Ascending aorta (tissue), 2 donors: ENCODE results near the gene MCM9. TPM values are rescaled to one million over a fixed set of nuclear protein-coding genes. Genes with fewer than 3 reads are reported as not detected.

Experiments used
- DNase-seq, 2 donors: peaks; one replicate each; pipeline ENCODE4 v3.0.0-alpha.2; 2019; ENCODE audit warnings: low spot score in 2 of 2
- H3K27ac ChIP-seq, 2 donors: fragments of 200-600 bp; sonication (generic); one replicate each; pipeline ENCODE4 v1.5.1; 2016 to 2017; ENCODE audit warnings: mild to moderate bottlenecking in 1 of 2
- H3K27me3 ChIP-seq: fragments of 200-600 bp; sonication (generic); one replicate; pipeline ENCODE4 v1.5.1; 2017
- H3K36me3 ChIP-seq, 2 donors: fragments of 200-600 bp; sonication (generic); one replicate each; pipeline ENCODE4 v1.5.1; 2016
- H3K4me1 ChIP-seq, 2 donors: fragments of 200-600 bp; sonication (generic); one replicate each; pipeline ENCODE4 v1.5.1; 2016 to 2017; ENCODE audit warnings: mild to moderate bottlenecking in 1 of 2
- H3K4me3 ChIP-seq, 2 donors: fragments of 200-600 bp; sonication (generic); one replicate each; pipeline ENCODE4 v1.5.1; 2016 to 2017; ENCODE audit warnings: mild to moderate bottlenecking in 1 of 2
- H3K9me3 ChIP-seq, 2 donors: fragments of 200-600 bp; sonication (generic); one replicate each; pipeline ENCODE4 v1.5.1; 2016
- intact Hi-C: fragments of 100-400 bp; cut with DNase I; formaldehyde crosslinking; loops from one replicate; pipeline ENCODE4 v1.15.1; 2023
- total RNA-seq: library from RNA; depleted of rRNA; stranded (reverse); fragments of >200 nt; gene quantifications from one replicate; pipeline ENCODE4 v1.1.0, GENCODE V29; 2016
- TF ChIP-seq, protein P1 (sequence below), 3 experiments: fragments of 200-600 bp in 2 of 3; fragments of 450-650 bp in 1 of 3; sonication (generic) in 2 of 3; IDR thresholded peaks; one replicate each; pipeline ENCODE4 v1.5.1; 2016 to 2019; ENCODE audit warnings: antibody characterized with exemption in 3 of 3, mild to moderate bottlenecking in 1 of 3, moderate library complexity in 1 of 3

The MCM9 gene
- total RNA-seq, 1 donor from 2014 or later = 5.5 TPM

DNA sequence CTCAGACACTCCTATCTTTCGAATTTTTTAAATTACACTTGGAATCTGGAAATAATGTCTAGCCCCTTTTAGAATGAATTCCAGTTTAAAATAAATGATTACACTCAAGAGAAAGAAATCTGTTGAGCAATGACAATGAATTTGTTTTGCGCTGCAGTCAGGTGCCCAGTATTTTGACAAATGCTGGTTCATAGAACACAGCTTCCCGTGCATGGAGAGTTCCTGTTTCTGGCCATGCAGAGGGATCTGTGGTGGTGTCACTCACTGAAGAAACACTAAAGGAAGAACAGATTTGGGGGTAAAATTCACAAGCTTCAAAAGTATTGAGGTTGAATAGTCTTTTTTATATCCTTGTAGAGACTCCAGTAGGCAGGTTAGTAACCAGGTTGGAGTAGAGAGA lies 170.2 kb downstream of the MCM9 start:
- no peak overlapping the region for H3K27ac ChIP-seq
- no peak for DNase-seq
- intact Hi-C loops = no loop called here

More for the DNA sequence above, 170.2 kb downstream of the MCM9 start:
- Histone ChIP-seq H3K27me3 (no peaks in the 10 kb centered on the region), H3K4me3 (no peak overlapping the region), H3K36me3 (no peaks in the 10 kb centered on the region), H3K4me1 (no peaks in the 10 kb centered on the region), H3K9me3 (no peaks in the 10 kb centered on the region)
- TF ChIP-seq, protein P1, sequence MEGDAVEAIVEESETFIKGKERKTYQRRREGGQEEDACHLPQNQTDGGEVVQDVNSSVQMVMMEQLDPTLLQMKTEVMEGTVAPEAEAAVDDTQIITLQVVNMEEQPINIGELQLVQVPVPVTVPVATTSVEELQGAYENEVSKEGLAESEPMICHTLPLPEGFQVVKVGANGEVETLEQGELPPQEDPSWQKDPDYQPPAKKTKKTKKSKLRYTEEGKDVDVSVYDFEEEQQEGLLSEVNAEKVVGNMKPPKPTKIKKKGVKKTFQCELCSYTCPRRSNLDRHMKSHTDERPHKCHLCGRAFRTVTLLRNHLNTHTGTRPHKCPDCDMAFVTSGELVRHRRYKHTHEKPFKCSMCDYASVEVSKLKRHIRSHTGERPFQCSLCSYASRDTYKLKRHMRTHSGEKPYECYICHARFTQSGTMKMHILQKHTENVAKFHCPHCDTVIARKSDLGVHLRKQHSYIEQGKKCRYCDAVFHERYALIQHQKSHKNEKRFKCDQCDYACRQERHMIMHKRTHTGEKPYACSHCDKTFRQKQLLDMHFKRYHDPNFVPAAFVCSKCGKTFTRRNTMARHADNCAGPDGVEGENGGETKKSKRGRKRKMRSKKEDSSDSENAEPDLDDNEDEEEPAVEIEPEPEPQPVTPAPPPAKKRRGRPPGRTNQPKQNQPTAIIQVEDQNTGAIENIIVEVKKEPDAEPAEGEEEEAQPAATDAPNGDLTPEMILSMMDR (IDR thresholded peaks at IDR 0.05) = no peak

Other genes starting within 250 kb of the MCM9 start
- gene ASF1A, start 41.0 kb downstream of the MCM9 start, total RNA-seq = 6.8 TPM
- gene FAM184A, start 143.5 kb upstream of the MCM9 start, total RNA-seq = 3.1 TPM